Naive B cell (primary cell): ENCODE measurements around the gene SLC44A5. TPM values are rescaled to one million over a fixed set of nuclear protein-coding genes. Genes with fewer than 3 reads are reported as not detected.
"Not testable (repeated sequence)": the region's sequence is repeated elsewhere in the genome, so short reads cannot be mapped to it uniquely, and the experiment has no call there.

ENCODE experiments used
- ATAC-seq, 2 donors: fragments of 150-1000 bp; cut with Tn5 transposase; 2 replicates each; pipeline ENCODE4 v1.10.0; 2021; ENCODE audit warnings: low read depth in 2 of 2, mild to moderate bottlenecking in 2 of 2, moderate library complexity in 2 of 2
- DNase-seq: peaks from one replicate; pipeline ENCODE4 v3.0.0; 2022
- H3K27ac Mint-ChIP-seq, 6 donors: one replicate each; pipeline ENCODE4 v1.8.0; 2020 to 2022; ENCODE audit warnings: mild to moderate bottlenecking in 6 of 6, mixed read lengths in 6 of 6, moderate library complexity in 5 of 6, inconsistent platforms in 2 of 6
- H3K27me3 Mint-ChIP-seq, 3 donors: one replicate each; pipeline ENCODE4 v1.8.0; 2021 to 2022; ENCODE audit warnings: mixed read lengths in 3 of 3, mild to moderate bottlenecking in 1 of 3
- H3K36me3 Mint-ChIP-seq, 2 donors: one replicate each; pipeline ENCODE4 v1.8.0; 2020 to 2022; ENCODE audit warnings: mixed read lengths in 2 of 2, inconsistent platforms in 1 of 2, mild to moderate bottlenecking in 1 of 2
- H3K4me1 Mint-ChIP-seq, 3 donors: one replicate each; pipeline ENCODE4 v1.8.0; 2020 to 2022; ENCODE audit warnings: mixed read lengths in 3 of 3, inconsistent platforms in 1 of 3, mild to moderate bottlenecking in 1 of 3, moderate library complexity in 1 of 3
- H3K4me3 Mint-ChIP-seq, 8 donors: one replicate each; pipeline ENCODE4 v1.8.0; 2020 to 2022; ENCODE audit warnings: mild to moderate bottlenecking in 8 of 8, mixed read lengths in 8 of 8, moderate library complexity in 8 of 8, inconsistent platforms in 2 of 8
- H3K9me3 Mint-ChIP-seq, 7 donors: one replicate each; pipeline ENCODE4 v1.8.0; 2020 to 2022; ENCODE audit warnings: mixed read lengths in 7 of 7, mild to moderate bottlenecking in 5 of 7, inconsistent platforms in 2 of 7, moderate library complexity in 1 of 7
- polyA plus RNA-seq, 6 donors: library from polyadenylated mRNA; unstranded; fragments of 300-500 nt; fragmentation: Illumina TruSeq; gene quantifications; one replicate each; pipeline ENCODE4 v1.2.3, GENCODE V29; 2021; ENCODE audit warnings: low read depth in 6 of 6

SLC44A5 gene
- polyA plus RNA-seq, 6 donors from 2014 or later: 0.17 to 2.9 (median 1.3) TPM; not detected in 1

- Mint-ChIP-seq H3K27me3 (peaks cover 66 to 87% (median 77%) of the 10 kb centered on the region in 3 donors), H3K4me1 (peaks cover 17 to 23% (median 20%) of the 10 kb centered on the region in 3 donors), H3K9me3 (peaks cover 0 to 14% (median 5%) of the 10 kb centered on the region in 7 donors), H3K27ac (no peak overlapping the region), H3K4me3 (peak overlapping the region; percentile 58 to 81 (median 72)), H3K36me3 (no peaks in the 10 kb centered on the region)
- DNase-seq (no peak), ATAC-seq (peak; percentile 55 to 62)
These were observed 4.9 kb upstream of the SLC44A5 start for GRCh38 chr1:75615613-75616435.

- peak in 1 of 2 donors; percentile 6 for ATAC-seq
These were observed 3.5 kb upstream of the SLC44A5 start for GRCh38 chr1:75614399-75614756.

GRCh38 chr1:75613916-75614315, 3.0 kb upstream of the SLC44A5 start:
- no peak for ATAC-seq

More at GRCh38 chr1:75614399-75614756, 3.5 kb upstream of the SLC44A5 start:
- no peak for DNase-seq
- Mint-ChIP-seq H3K36me3 (no peaks in the 10 kb centered on the region), H3K4me1 (peaks cover 17 to 23% (median 20%) of the 10 kb centered on the region in 3 donors), H3K27ac (peak overlapping the region in 1 of 6 donors; percentile 57), H3K4me3 (peak overlapping the region in 7 of 8 donors; percentile 58 to 78 (median 74)), H3K27me3 (peaks cover 71 to 85% (median 76%) of the 10 kb centered on the region in 3 donors), H3K9me3 (peaks cover 0 to 6% (median 0%) of the 10 kb centered on the region in 7 donors)

GRCh38 chr1:75612976-75613375, 2.1 kb upstream of the SLC44A5 start:
- Mint-ChIP-seq H3K27ac (no peak overlapping the region), H3K4me3 (no peak overlapping the region), H3K27me3 (peaks cover 59 to 80% (median 75%) of the 10 kb centered on the region in 3 donors), H3K36me3 (no peaks in the 10 kb centered on the region), H3K4me1 (peaks cover 17 to 23% (median 20%) of the 10 kb centered on the region in 3 donors), H3K9me3 (peaks cover under 1 to 9% (median 4%) of the 10 kb centered on the region in 7 donors)
- ATAC-seq (no peak), DNase-seq (no peak)

More at GRCh38 chr1:75613916-75614315, 3.0 kb upstream of the SLC44A5 start:
- Mint-ChIP-seq H3K4me1 (peaks cover 17 to 23% (median 20%) of the 10 kb centered on the region in 3 donors), H3K9me3 (peaks cover 0 to 6% (median 0%) of the 10 kb centered on the region in 7 donors), H3K36me3 (no peaks in the 10 kb centered on the region), H3K4me3 (peak overlapping the region in 3 of 8 donors; percentile 61 to 78 (median 69)), H3K27me3 (peaks cover 66 to 82% (median 77%) of the 10 kb centered on the region in 3 donors), H3K27ac (no peak overlapping the region)
- no peak for DNase-seq

- no peak overlapping the region for H3K4me3 Mint-ChIP-seq
- DNase-seq: no peak
- no peak for ATAC-seq
- H3K27ac Mint-ChIP-seq: no peak overlapping the region
- H3K4me1 Mint-ChIP-seq: no peaks in the 10 kb centered on the region
- peaks cover 0 to 13% (median 13%) of the 10 kb centered on the region in 3 donors for H3K27me3 Mint-ChIP-seq
- H3K36me3 Mint-ChIP-seq: no peaks in the 10 kb centered on the region
- peaks cover under 1 to 20% (median 8%) of the 10 kb centered on the region in 7 donors for H3K9me3 Mint-ChIP-seq
These were observed 8.4 kb downstream of the SLC44A5 start for GRCh38 chr1:75602486-75602885.

GRCh38 chr1:75600781-75601180, 10.1 kb downstream of the SLC44A5 start:
- no peak overlapping the region for H3K27ac Mint-ChIP-seq
- ATAC-seq (no peak), DNase-seq (no peak)
- H3K27me3 Mint-ChIP-seq: peaks cover 0 to 11% (median 0%) of the 10 kb centered on the region in 3 donors
- H3K4me3 Mint-ChIP-seq: no peak overlapping the region
- H3K36me3 Mint-ChIP-seq: no peaks in the 10 kb centered on the region
- H3K9me3 Mint-ChIP-seq: peaks cover 0 to 12% (median 5%) of the 10 kb centered on the region in 7 donors
- H3K4me1 Mint-ChIP-seq: no peaks in the 10 kb centered on the region

GRCh38 chr1:75594327-75594726, 16.6 kb downstream of the SLC44A5 start:
- ATAC-seq: no peak
- Mint-ChIP-seq H3K4me3 (no peak overlapping the region), H3K9me3 (peaks cover 0 to 17% (median 2%) of the 10 kb centered on the region in 7 donors), H3K4me1 (no peaks in the 10 kb centered on the region), H3K27me3 (peaks cover 0 to 17% (median 15%) of the 10 kb centered on the region in 3 donors), H3K27ac (no peak overlapping the region), H3K36me3 (no peaks in the 10 kb centered on the region)
- DNase-seq: no peak

GRCh38 chr1:75593457-75593856, 17.5 kb downstream of the SLC44A5 start:
- Mint-ChIP-seq H3K27ac (peak overlapping the region in 1 of 6 donors; percentile 44), H3K9me3 (peaks cover 0 to 17% (median 2%) of the 10 kb centered on the region in 7 donors), H3K27me3 (peaks cover 0 to 21% (median 15%) of the 10 kb centered on the region in 3 donors)
- not testable (repeated sequence) for H3K4me1 Mint-ChIP-seq, H3K4me3 Mint-ChIP-seq, ATAC-seq, DNase-seq, H3K36me3 Mint-ChIP-seq

GRCh38 chr1:75589637-75590036, 21.3 kb downstream of the SLC44A5 start:
- Mint-ChIP-seq H3K9me3 (peaks cover 0 to 13% (median 2%) of the 10 kb centered on the region in 7 donors), H3K27me3 (peaks cover 0 to 23% (median 15%) of the 10 kb centered on the region in 3 donors), H3K36me3 (no peaks in the 10 kb centered on the region), H3K4me3 (no peak overlapping the region), H3K27ac (no peak overlapping the region), H3K4me1 (no peaks in the 10 kb centered on the region)
- ATAC-seq: no peak
- no peak for DNase-seq

- Mint-ChIP-seq H3K9me3 (peaks cover 0 to 13% (median 2%) of the 10 kb centered on the region in 7 donors), H3K4me3 (no peak overlapping the region), H3K4me1 (no peaks in the 10 kb centered on the region), H3K27ac (no peak overlapping the region), H3K36me3 (no peaks in the 10 kb centered on the region), H3K27me3 (peaks cover 0 to 23% (median 14%) of the 10 kb centered on the region in 3 donors)
- DNase-seq (no peak), ATAC-seq (no peak)
These were observed 22.0 kb downstream of the SLC44A5 start for GRCh38 chr1:75588779-75589475.

- Mint-ChIP-seq H3K27ac (no peak overlapping the region), H3K27me3 (peaks cover 0 to 23% (median 12%) of the 10 kb centered on the region in 3 donors)
These were observed 23.2 kb downstream of the SLC44A5 start for GRCh38 chr1:75587692-75588091.

GRCh38 chr1:75583282-75583681, 27.6 kb downstream of the SLC44A5 start:
- Mint-ChIP-seq H3K4me3 (no peak overlapping the region), H3K27me3 (peaks cover 0 to 11% (median 7%) of the 10 kb centered on the region in 3 donors), H3K4me1 (no peaks in the 10 kb centered on the region), H3K27ac (no peak overlapping the region), H3K36me3 (no peaks in the 10 kb centered on the region), H3K9me3 (no peaks in the 10 kb centered on the region)
- ATAC-seq (no peak), DNase-seq (no peak)

More at GRCh38 chr1:75587692-75588091, 23.2 kb downstream of the SLC44A5 start:
- Mint-ChIP-seq H3K9me3 (peaks cover 0 to 5% (median 0%) of the 10 kb centered on the region in 7 donors), H3K36me3 (no peaks in the 10 kb centered on the region), H3K4me1 (no peaks in the 10 kb centered on the region), H3K4me3 (no peak overlapping the region)
- DNase-seq (no peak), ATAC-seq (no peak)

GRCh38 chr1:75582725-75583261, 28.1 kb downstream of the SLC44A5 start:
- Mint-ChIP-seq H3K27me3 (peaks cover 0 to 11% (median 7%) of the 10 kb centered on the region in 3 donors), H3K36me3 (no peaks in the 10 kb centered on the region), H3K4me3 (no peak overlapping the region), H3K27ac (no peak overlapping the region), H3K4me1 (no peaks in the 10 kb centered on the region), H3K9me3 (no peaks in the 10 kb centered on the region)
- ATAC-seq: no peak
- no peak for DNase-seq
